ENCODE data around the gene INPP4B. TPM values are rescaled to one million over a fixed set of nuclear protein-coding genes. Genes with fewer than 3 reads are reported as not detected.

Gene INPP4B
- total and polyA plus RNA-seq, 2 donors, result 2.3 to 7.8 TPM

DNA sequence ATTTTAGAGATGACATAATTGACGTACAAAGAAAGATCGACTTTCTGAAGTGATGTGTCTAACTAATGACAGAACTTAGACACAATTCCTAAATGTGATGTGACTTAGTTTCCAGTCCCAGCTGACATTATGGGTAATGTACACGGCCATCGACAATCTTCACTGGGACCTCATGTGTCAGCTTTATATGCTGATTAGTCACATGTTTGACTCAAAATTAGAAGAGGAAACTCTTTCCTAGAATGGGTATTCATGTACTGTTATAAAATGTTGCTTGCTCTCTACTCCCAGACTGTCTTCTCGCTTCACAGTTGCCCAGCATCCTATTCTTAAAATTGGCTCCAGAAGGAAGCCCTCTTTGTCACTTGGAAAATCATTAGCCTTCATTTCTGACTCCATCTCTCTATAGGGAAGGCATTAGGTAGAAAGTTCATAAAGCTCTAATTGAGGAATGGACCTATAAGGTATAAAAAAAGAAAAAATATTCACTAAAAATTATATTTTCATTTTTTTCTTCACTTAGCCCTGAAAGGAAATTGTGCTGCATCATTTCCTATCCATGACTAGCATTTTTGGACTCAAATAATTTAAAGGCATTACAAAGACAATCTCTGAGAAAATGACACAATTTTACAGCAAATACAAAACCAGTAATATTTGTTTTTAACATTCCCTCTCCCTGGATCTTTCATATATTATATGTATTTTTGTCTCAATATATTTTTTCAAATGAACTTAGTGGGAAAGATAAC is 554.6 kb downstream of the INPP4B start:
- 78% methylated on average over 5 of the region's 5 CpGs for WGBS
- H3K9me3 ChIP-seq (ENCODE audit: control insufficient read depth in 2 of 2, insufficient read depth in 1 of 2, low read length in 1 of 2), result no peaks in the 10 kb centered on the region
- no peaks in the 10 kb centered on the region for H3K36me3 ChIP-seq (ENCODE audit: control insufficient read depth in 2 of 2, insufficient read depth in 2 of 2, low read length in 1 of 2)
- no peak overlapping the region for H3K4me3 ChIP-seq (ENCODE audit: low read length in 2 of 2)
- no peaks in the 10 kb centered on the region for H3K4me1 ChIP-seq (ENCODE audit: control insufficient read depth in 2 of 2, insufficient read depth in 2 of 2, low read length in 2 of 2)
- H3K27ac ChIP-seq (ENCODE audit: low read depth in 1 of 2, low read length in 1 of 2), result no peak overlapping the region
- no peak for DNase-seq (ENCODE audit: low read depth in 6 of 9, low spot score in 9 of 9)
- H3K27me3 ChIP-seq (ENCODE audit: control insufficient read depth in 2 of 2, insufficient read depth in 1 of 2, low read length in 1 of 2), result no peaks in the 10 kb centered on the region

DNA sequence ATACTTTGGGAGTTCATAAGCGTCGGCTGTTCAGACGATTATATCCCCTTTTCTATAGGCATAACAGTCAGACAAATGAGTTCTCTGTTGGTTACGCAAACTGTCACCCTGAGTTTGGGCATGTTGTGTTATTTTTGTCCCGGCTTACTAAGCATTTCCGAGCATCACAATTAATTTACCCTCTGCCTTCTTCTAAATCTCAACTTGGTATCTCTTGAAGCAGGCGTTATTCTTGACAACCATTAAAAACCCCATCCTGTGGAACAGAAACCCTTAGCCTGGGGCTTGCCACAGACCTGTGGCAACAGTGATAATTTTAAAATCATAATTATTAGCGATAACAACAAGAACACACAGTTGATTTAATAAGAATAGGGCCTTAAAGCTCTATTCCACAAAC is 558.7 kb downstream of the INPP4B start:
- DNase-seq (ENCODE audit: low read depth in 6 of 9, low spot score in 9 of 9), result no peak
- Histone ChIP-seq H3K27ac (ENCODE audit: low read depth in 1 of 2, low read length in 1 of 2) (no peak overlapping the region), H3K4me3 (ENCODE audit: low read length in 2 of 2) (no peak overlapping the region), H3K27me3 (ENCODE audit: control insufficient read depth in 2 of 2, insufficient read depth in 1 of 2, low read length in 1 of 2) (no peaks in the 10 kb centered on the region), H3K4me1 (ENCODE audit: control insufficient read depth in 2 of 2, insufficient read depth in 2 of 2, low read length in 2 of 2) (no peaks in the 10 kb centered on the region), H3K36me3 (ENCODE audit: control insufficient read depth in 2 of 2, insufficient read depth in 2 of 2, low read length in 1 of 2) (no peaks in the 10 kb centered on the region), H3K9me3 (ENCODE audit: control insufficient read depth in 2 of 2, insufficient read depth in 1 of 2, low read length in 1 of 2) (no peaks in the 10 kb centered on the region)
- 94% methylated on average over 8 of the region's 8 CpGs for WGBS

DNA sequence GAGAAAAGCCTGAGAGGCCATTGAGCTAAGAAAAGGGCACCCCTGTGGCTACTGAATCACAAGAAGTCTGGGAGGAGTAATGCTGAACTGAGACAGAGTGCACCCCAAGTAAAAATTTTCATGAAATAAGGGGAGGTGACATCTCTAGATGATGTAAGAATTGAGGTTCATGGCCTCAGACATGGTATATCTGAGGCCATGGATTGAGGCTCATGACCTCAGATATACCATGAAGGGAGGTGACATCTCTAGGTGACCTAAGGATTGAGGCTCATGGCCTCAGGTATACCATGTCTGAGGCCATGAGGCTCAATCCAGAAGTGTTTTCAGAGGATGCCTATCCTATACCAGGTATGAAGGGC is 560.9 kb downstream of the INPP4B start:
- Histone ChIP-seq H3K27me3 (ENCODE audit: control insufficient read depth in 2 of 2, insufficient read depth in 1 of 2, low read length in 1 of 2) (no peaks in the 10 kb centered on the region), H3K4me1 (ENCODE audit: control insufficient read depth in 2 of 2, insufficient read depth in 2 of 2, low read length in 2 of 2) (no peaks in the 10 kb centered on the region), H3K9me3 (ENCODE audit: control insufficient read depth in 2 of 2, insufficient read depth in 1 of 2, low read length in 1 of 2) (no peaks in the 10 kb centered on the region), H3K36me3 (ENCODE audit: control insufficient read depth in 2 of 2, insufficient read depth in 2 of 2, low read length in 1 of 2) (no peaks in the 10 kb centered on the region), H3K27ac (ENCODE audit: low read depth in 1 of 2, low read length in 1 of 2) (no peak overlapping the region), H3K4me3 (ENCODE audit: low read length in 2 of 2) (no peak overlapping the region)
- DNase-seq (ENCODE audit: low read depth in 6 of 9, low spot score in 9 of 9), result no peak

DNA sequence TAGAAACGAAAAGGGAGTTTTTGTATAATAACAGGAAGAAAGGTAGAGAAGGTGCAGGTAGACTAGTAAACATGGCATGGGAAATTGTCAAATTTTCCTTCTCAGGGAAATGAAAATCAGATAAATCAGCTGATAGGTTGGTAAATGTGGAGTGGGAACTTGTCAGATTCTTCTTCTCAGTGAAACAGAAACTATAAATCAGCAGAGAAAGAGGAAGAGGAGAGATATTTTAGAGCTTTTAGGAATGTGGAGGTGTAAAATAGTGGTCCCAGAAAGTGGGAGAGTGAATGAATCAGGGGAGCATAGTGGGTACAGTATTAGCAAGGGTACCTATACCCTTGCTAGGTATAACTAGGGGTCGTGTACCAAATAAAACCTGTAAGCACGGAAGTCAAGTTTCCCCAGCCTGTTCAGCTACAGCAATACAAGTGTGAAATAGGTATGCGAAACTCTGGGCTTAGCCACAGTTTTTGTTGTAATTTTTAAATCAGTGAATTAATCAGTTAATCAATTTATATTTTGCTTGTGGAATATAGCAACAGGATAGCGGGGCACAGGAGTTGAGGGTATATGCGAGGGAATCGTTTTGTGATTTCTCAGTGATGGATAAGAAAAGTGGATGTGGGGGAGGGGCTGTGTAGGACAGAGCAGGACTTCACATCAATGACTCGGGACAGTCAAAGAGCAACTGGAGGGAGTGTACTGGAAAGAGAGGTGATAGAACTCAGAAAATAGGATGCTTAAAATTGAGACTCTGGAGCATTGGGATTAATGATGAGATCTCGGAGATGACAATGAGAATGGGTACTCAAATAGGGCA is 561.5 kb downstream of the INPP4B start:
- DNase-seq (ENCODE audit: low read depth in 6 of 9, low spot score in 9 of 9), result peak in 1 of 9 donors; percentile 6
- 78% methylated on average over 9 of the region's 9 CpGs for WGBS

DNA sequence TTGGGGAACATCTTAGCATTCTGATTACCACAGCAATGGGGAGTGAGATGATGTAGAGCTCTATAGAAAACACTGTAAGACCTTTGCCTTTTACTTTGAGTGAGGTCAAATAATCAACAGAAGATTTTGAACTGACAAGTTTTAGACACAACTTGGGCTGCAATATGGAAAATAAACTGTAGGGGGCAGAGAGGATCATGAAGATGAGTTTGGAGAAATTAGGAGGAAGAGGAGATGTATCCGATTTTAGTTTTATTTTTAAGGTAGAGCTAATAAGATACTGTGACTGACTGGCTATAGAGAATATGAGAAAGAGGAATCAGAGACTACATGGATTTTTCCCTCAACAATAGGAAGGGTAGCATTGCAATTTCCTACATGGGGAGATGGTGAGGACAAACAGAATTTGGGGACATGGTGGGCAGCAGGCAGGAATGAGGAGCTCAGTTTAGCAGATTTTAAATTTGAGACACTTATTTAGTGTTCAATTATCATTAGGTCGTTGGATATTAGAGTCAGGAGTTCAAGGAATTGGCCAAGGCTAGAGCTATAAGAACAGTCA is 563.1 kb downstream of the INPP4B start:
- Histone ChIP-seq H3K4me1 (ENCODE audit: control insufficient read depth in 2 of 2, insufficient read depth in 2 of 2, low read length in 2 of 2) (no peaks in the 10 kb centered on the region), H3K27me3 (ENCODE audit: control insufficient read depth in 2 of 2, insufficient read depth in 1 of 2, low read length in 1 of 2) (no peaks in the 10 kb centered on the region), H3K9me3 (ENCODE audit: control insufficient read depth in 2 of 2, insufficient read depth in 1 of 2, low read length in 1 of 2) (no peaks in the 10 kb centered on the region), H3K4me3 (ENCODE audit: low read length in 2 of 2) (no peak overlapping the region), H3K36me3 (ENCODE audit: control insufficient read depth in 2 of 2, insufficient read depth in 2 of 2, low read length in 1 of 2) (no peaks in the 10 kb centered on the region), H3K27ac (ENCODE audit: low read depth in 1 of 2, low read length in 1 of 2) (no peak overlapping the region)
- DNase-seq (ENCODE audit: low read depth in 6 of 9, low spot score in 9 of 9), result peak; percentile 4 to 74 (median 38)
- 21% methylated on average over 2 of the region's 2 CpGs for WGBS

More for the DNA sequence above, 561.5 kb downstream of the INPP4B start:
- H3K27me3 ChIP-seq (ENCODE audit: control insufficient read depth in 2 of 2, insufficient read depth in 1 of 2, low read length in 1 of 2), result no peaks in the 10 kb centered on the region
- H3K4me1 ChIP-seq (ENCODE audit: control insufficient read depth in 2 of 2, insufficient read depth in 2 of 2, low read length in 2 of 2), result no peaks in the 10 kb centered on the region
- no peaks in the 10 kb centered on the region for H3K36me3 ChIP-seq (ENCODE audit: control insufficient read depth in 2 of 2, insufficient read depth in 2 of 2, low read length in 1 of 2)
- no peak overlapping the region for H3K4me3 ChIP-seq (ENCODE audit: low read length in 2 of 2)
- H3K27ac ChIP-seq (ENCODE audit: low read depth in 1 of 2, low read length in 1 of 2), result no peak overlapping the region
- no peaks in the 10 kb centered on the region for H3K9me3 ChIP-seq (ENCODE audit: control insufficient read depth in 2 of 2, insufficient read depth in 1 of 2, low read length in 1 of 2)

DNA sequence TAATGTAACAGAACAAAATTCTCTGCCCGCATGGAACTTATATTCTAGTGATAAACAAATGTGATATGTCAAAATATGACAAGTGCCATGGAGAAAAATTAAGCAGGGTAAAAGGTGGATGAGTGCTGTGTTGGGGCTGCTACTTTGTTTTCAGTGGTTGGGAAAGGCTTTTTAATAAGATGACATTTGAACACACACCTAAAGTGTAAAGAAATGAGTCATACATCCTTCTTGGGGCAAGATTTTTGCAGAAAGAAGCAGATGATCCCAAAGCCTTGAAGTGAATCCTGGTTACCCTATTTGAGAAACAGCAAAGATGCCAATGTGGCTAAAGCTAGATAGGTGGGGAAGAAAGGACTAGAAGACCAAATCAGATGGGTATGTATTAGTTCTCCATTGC is 564.1 kb downstream of the INPP4B start:
- 99% methylated on average over 1 of the region's 1 CpG for WGBS
- Histone ChIP-seq H3K9me3 (ENCODE audit: control insufficient read depth in 2 of 2, insufficient read depth in 1 of 2, low read length in 1 of 2) (no peaks in the 10 kb centered on the region), H3K27me3 (ENCODE audit: control insufficient read depth in 2 of 2, insufficient read depth in 1 of 2, low read length in 1 of 2) (no peaks in the 10 kb centered on the region), H3K4me1 (ENCODE audit: control insufficient read depth in 2 of 2, insufficient read depth in 2 of 2, low read length in 2 of 2) (no peaks in the 10 kb centered on the region), H3K27ac (ENCODE audit: low read depth in 1 of 2, low read length in 1 of 2) (no peak overlapping the region), H3K36me3 (ENCODE audit: control insufficient read depth in 2 of 2, insufficient read depth in 2 of 2, low read length in 1 of 2) (no peaks in the 10 kb centered on the region), H3K4me3 (ENCODE audit: low read length in 2 of 2) (no peak overlapping the region)
- DNase-seq (ENCODE audit: low read depth in 6 of 9, low spot score in 9 of 9), result no peak

DNA sequence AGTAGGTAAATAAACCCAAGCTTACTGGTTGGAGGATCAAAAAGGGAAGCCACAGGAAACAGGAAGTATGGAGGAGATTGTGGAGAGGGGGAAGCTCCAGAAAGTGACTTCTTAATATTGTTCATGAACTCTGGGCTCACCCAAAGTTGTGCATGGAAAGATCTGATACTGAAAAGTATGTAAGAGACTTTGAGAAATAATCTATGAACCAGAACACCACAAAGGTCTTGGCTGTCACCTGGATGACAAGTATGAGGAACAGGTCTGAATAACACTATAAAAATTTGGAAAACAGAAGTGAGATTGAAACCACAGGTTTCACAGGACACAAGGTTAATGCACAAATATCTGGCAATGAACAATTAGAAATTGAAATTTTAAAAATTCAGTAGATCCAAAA is 567.4 kb downstream of the INPP4B start:
- Histone ChIP-seq H3K27ac (ENCODE audit: low read depth in 1 of 2, low read length in 1 of 2) (no peak overlapping the region), H3K9me3 (ENCODE audit: control insufficient read depth in 2 of 2, insufficient read depth in 1 of 2, low read length in 1 of 2) (no peaks in the 10 kb centered on the region), H3K36me3 (ENCODE audit: control insufficient read depth in 2 of 2, insufficient read depth in 2 of 2, low read length in 1 of 2) (no peaks in the 10 kb centered on the region), H3K4me3 (ENCODE audit: low read length in 2 of 2) (no peak overlapping the region), H3K4me1 (ENCODE audit: control insufficient read depth in 2 of 2, insufficient read depth in 2 of 2, low read length in 2 of 2) (no peaks in the 10 kb centered on the region), H3K27me3 (ENCODE audit: control insufficient read depth in 2 of 2, insufficient read depth in 1 of 2, low read length in 1 of 2) (no peaks in the 10 kb centered on the region)
- no peak for DNase-seq (ENCODE audit: low read depth in 6 of 9, low spot score in 9 of 9)

DNA sequence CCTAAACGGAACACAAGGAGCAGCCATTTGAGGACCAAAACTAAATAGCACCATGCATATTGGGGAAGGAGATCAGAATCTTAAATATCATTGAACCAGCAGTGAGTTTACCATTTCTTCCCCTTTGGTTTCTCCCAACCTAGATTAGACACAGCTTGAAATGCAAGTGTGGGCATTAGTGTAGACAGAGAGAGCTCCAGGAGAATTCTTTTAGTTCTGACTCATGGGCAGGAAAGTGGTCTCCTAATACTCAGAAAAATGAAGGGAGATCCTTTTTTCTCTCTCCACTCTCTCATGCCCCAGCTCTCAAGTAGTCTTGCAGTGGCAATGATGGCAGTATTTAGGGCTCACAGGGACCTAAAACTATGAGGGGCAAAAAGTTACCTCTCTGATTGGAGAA is 567.9 kb downstream of the INPP4B start:
- H3K27me3 ChIP-seq (ENCODE audit: control insufficient read depth in 2 of 2, insufficient read depth in 1 of 2, low read length in 1 of 2), result no peaks in the 10 kb centered on the region
- H3K36me3 ChIP-seq (ENCODE audit: control insufficient read depth in 2 of 2, insufficient read depth in 2 of 2, low read length in 1 of 2), result no peaks in the 10 kb centered on the region
- H3K27ac ChIP-seq (ENCODE audit: low read depth in 1 of 2, low read length in 1 of 2), result no peak overlapping the region
- no peak for DNase-seq (ENCODE audit: low read depth in 6 of 9, low spot score in 9 of 9)
- no peaks in the 10 kb centered on the region for H3K9me3 ChIP-seq (ENCODE audit: control insufficient read depth in 2 of 2, insufficient read depth in 1 of 2, low read length in 1 of 2)
- H3K4me3 ChIP-seq (ENCODE audit: low read length in 2 of 2), result no peak overlapping the region
- no peaks in the 10 kb centered on the region for H3K4me1 ChIP-seq (ENCODE audit: control insufficient read depth in 2 of 2, insufficient read depth in 2 of 2, low read length in 2 of 2)
- 97% methylated on average over 1 of the region's 1 CpG for WGBS

DNA sequence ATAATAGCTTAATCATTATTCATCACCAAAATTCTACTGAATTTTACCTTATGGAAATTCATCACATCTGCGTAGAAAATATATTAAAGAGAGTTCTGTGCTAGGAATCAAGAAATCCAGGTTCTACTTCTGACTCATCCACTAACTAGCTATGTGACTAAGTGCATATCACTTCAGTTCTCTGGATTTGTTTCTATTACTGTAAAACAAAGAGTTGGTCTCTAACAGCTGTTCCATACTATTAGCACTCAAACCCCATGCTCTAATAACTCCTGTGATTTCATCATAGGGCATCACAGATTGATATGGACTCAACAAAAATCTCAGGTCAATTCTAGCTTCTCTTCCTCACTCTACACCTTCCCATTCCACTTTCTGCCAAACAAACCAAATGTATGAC is 572.0 kb downstream of the INPP4B start:
- no peaks in the 10 kb centered on the region for H3K36me3 ChIP-seq (ENCODE audit: control insufficient read depth in 2 of 2, insufficient read depth in 2 of 2, low read length in 1 of 2)
- WGBS, result 96% methylated on average over 1 of the region's 1 CpG
- no peak overlapping the region for H3K4me3 ChIP-seq (ENCODE audit: low read length in 2 of 2)
- DNase-seq (ENCODE audit: low read depth in 6 of 9, low spot score in 9 of 9), result no peak
- no peak overlapping the region for H3K27ac ChIP-seq (ENCODE audit: low read depth in 1 of 2, low read length in 1 of 2)
- no peaks in the 10 kb centered on the region for H3K4me1 ChIP-seq (ENCODE audit: control insufficient read depth in 2 of 2, insufficient read depth in 2 of 2, low read length in 2 of 2)
- H3K9me3 ChIP-seq (ENCODE audit: control insufficient read depth in 2 of 2, insufficient read depth in 1 of 2, low read length in 1 of 2), result no peaks in the 10 kb centered on the region
- H3K27me3 ChIP-seq (ENCODE audit: control insufficient read depth in 2 of 2, insufficient read depth in 1 of 2, low read length in 1 of 2), result no peaks in the 10 kb centered on the region
